ENCODE measurements around the gene PKNOX2. TPM values are rescaled to one million over a fixed set of nuclear protein-coding genes. Genes with fewer than 3 reads are reported as not detected.

The PKNOX2 gene
- total and polyA plus RNA-seq, 4 donors, result 3.1 to 10.6 (median 7.9) TPM

DNA sequence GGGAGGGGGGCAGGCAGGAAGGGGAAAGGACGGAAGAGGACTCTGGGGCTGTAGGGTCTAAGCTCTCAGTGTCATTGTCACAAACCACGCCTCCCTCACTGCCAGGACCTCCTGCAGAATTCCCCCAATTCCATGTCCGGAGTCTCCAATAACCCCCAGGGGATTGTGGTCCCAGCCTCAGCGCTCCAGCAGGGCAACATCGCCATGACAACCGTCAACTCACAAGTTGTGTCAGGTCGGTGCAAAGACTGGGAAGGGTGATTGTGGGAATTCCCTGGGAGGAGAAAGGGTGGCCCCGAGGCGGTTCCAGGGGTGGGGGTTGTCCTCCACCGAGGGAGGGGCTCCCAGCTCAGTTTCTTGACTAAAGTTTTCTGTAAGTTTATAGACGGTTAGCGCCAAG is 245.5 kb downstream of the PKNOX2 start:
- TF ChIP-seq, protein P1, sequence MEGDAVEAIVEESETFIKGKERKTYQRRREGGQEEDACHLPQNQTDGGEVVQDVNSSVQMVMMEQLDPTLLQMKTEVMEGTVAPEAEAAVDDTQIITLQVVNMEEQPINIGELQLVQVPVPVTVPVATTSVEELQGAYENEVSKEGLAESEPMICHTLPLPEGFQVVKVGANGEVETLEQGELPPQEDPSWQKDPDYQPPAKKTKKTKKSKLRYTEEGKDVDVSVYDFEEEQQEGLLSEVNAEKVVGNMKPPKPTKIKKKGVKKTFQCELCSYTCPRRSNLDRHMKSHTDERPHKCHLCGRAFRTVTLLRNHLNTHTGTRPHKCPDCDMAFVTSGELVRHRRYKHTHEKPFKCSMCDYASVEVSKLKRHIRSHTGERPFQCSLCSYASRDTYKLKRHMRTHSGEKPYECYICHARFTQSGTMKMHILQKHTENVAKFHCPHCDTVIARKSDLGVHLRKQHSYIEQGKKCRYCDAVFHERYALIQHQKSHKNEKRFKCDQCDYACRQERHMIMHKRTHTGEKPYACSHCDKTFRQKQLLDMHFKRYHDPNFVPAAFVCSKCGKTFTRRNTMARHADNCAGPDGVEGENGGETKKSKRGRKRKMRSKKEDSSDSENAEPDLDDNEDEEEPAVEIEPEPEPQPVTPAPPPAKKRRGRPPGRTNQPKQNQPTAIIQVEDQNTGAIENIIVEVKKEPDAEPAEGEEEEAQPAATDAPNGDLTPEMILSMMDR (IDR thresholded peaks at IDR 0.05; ENCODE audit: control extremely low read depth, extremely low read depth), result no peak
- ATAC-seq (ENCODE audit: insufficient read depth, low FRiP score) (no peak), DNase-seq (peak; percentile 43 to 60 (median 55))
- H3K9ac ChIP-seq (ENCODE audit: insufficient read depth in 1 of 2, low read length in 2 of 2), result no peak overlapping the region
- WGBS, 2 donors, result 41 to 42% methylated on average over 12 of the region's 12 CpGs
- H3K4me3 ChIP-seq, result no peak overlapping the region
- H3K36me3 ChIP-seq (ENCODE audit: control insufficient read depth in 4 of 4, insufficient read depth in 4 of 4, low read length in 4 of 4), result peaks cover 0 to 8% (median 2%) of the 10 kb centered on the region in 4 donors
- H3K4me1 ChIP-seq (ENCODE audit: control insufficient read depth in 5 of 5, insufficient read depth in 5 of 5, low read length in 5 of 5), result no peaks in the 10 kb centered on the region
- H3K27me3 ChIP-seq (ENCODE audit: control insufficient read depth in 3 of 3, insufficient read depth in 3 of 3, low read length in 2 of 3), result no peaks in the 10 kb centered on the region
- H3K27ac ChIP-seq (ENCODE audit: low read depth in 1 of 2, low read length in 1 of 2), result no peak overlapping the region
- peaks cover 0 to 2% (median 0%) of the 10 kb centered on the region in 4 donors for H3K9me3 ChIP-seq (ENCODE audit: control insufficient read depth in 4 of 4, insufficient read depth in 3 of 4, low read length in 3 of 4)

DNA sequence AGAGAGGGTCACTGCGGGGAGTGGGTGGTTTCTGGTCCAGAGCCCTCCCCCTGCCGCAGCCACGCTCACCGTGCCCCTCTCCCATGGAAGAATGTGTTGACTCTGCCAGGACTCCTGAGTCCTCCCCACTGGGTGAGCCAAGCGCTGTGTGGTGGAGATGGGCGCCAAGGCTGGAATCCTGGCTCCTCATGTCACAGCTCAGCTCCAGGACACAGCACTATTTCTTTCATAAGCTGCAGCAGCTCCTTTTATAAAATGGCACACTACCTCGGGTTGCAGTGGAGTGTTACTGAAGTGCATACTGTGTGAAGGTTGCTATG is 247.6 kb downstream of the PKNOX2 start:
- peaks cover 0 to 8% (median 3%) of the 10 kb centered on the region in 4 donors for H3K36me3 ChIP-seq (ENCODE audit: control insufficient read depth in 4 of 4, insufficient read depth in 4 of 4, low read length in 4 of 4)
- no peak for DNase-seq
- TF ChIP-seq, protein P1 (IDR thresholded peaks at IDR 0.05; ENCODE audit: control extremely low read depth, extremely low read depth), result no peak
- ATAC-seq (ENCODE audit: insufficient read depth, low FRiP score), result no peak
- H3K4me1 ChIP-seq (ENCODE audit: control insufficient read depth in 5 of 5, insufficient read depth in 5 of 5, low read length in 5 of 5), result no peaks in the 10 kb centered on the region
- peaks cover 0 to 2% (median 0%) of the 10 kb centered on the region in 4 donors for H3K9me3 ChIP-seq (ENCODE audit: control insufficient read depth in 4 of 4, insufficient read depth in 3 of 4, low read length in 3 of 4)
- WGBS, 2 donors, result 69 to 81% methylated on average over 7 of the region's 7 CpGs
- no peaks in the 10 kb centered on the region for H3K27me3 ChIP-seq (ENCODE audit: control insufficient read depth in 3 of 3, insufficient read depth in 3 of 3, low read length in 2 of 3)
- H3K9ac ChIP-seq (ENCODE audit: insufficient read depth in 1 of 2, low read length in 2 of 2), result no peak overlapping the region
- no peak overlapping the region for H3K4me3 ChIP-seq
- no peak overlapping the region for H3K27ac ChIP-seq (ENCODE audit: low read depth in 1 of 2, low read length in 1 of 2)

DNA sequence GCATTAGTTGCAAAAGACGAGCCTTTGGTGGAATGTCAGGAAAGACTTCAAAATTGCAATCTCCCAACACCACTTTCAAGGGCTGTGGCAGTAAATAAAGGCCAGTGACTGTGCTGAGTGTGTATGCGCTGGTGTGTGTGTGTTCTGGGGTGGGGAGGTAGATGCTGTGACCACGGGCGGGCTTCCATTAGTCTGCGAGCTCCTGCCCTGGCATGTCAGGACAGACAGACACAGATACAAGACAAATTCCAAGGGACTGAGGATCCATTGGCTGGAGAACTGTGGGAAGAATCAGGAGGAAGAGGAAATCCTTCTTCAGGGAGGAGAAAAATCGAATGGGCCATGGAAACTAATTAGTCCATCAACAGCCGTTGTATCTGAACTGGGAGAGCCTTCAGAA is 248.0 kb downstream of the PKNOX2 start:
- H3K4me1 ChIP-seq (ENCODE audit: control insufficient read depth in 5 of 5, insufficient read depth in 5 of 5, low read length in 5 of 5), result no peaks in the 10 kb centered on the region
- WGBS, 2 donors, result 74 to 87% methylated on average over 7 of the region's 7 CpGs
- ATAC-seq (ENCODE audit: insufficient read depth, low FRiP score), result no peak
- peaks cover 0 to 2% (median 0%) of the 10 kb centered on the region in 4 donors for H3K9me3 ChIP-seq (ENCODE audit: control insufficient read depth in 4 of 4, insufficient read depth in 3 of 4, low read length in 3 of 4)
- H3K36me3 ChIP-seq (ENCODE audit: control insufficient read depth in 4 of 4, insufficient read depth in 4 of 4, low read length in 4 of 4), result peaks cover 0 to 8% (median 3%) of the 10 kb centered on the region in 4 donors
- no peak overlapping the region for H3K27ac ChIP-seq (ENCODE audit: low read depth in 1 of 2, low read length in 1 of 2)
- TF ChIP-seq, protein P1 (IDR thresholded peaks at IDR 0.05; ENCODE audit: control extremely low read depth, extremely low read depth), result no peak
- no peaks in the 10 kb centered on the region for H3K27me3 ChIP-seq (ENCODE audit: control insufficient read depth in 3 of 3, insufficient read depth in 3 of 3, low read length in 2 of 3)
- DNase-seq, result no peak
- no peak overlapping the region for H3K9ac ChIP-seq (ENCODE audit: insufficient read depth in 1 of 2, low read length in 2 of 2)
- H3K4me3 ChIP-seq, result no peak overlapping the region

DNA sequence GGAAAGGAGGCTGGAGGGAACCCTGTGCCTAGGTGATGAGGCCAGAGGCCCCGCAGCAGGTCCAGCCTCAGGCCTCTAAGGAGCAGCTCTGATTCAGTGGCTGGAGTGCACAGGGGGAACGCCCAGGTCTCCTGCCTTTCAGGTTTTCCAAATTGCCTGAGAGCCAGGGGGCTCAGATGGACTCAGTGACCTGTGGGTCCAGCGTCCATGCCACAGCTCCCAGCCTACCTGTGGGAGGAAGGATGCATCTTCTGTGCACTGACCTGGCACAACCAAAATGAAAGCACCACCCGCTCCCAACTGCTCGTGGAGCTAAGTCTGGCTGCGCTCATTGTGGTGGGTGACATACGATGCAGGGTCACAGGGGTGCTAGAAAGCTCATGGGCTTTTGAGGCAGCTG is 248.7 kb downstream of the PKNOX2 start:
- Histone ChIP-seq H3K4me3 (no peak overlapping the region), H3K27me3 (ENCODE audit: control insufficient read depth in 3 of 3, insufficient read depth in 3 of 3, low read length in 2 of 3) (no peaks in the 10 kb centered on the region), H3K4me1 (ENCODE audit: control insufficient read depth in 5 of 5, insufficient read depth in 5 of 5, low read length in 5 of 5) (no peaks in the 10 kb centered on the region), H3K27ac (ENCODE audit: low read depth in 1 of 2, low read length in 1 of 2) (no peak overlapping the region), H3K36me3 (ENCODE audit: control insufficient read depth in 4 of 4, insufficient read depth in 4 of 4, low read length in 4 of 4) (peaks cover 0 to 8% (median 1%) of the 10 kb centered on the region in 4 donors), H3K9me3 (ENCODE audit: control insufficient read depth in 4 of 4, insufficient read depth in 3 of 4, low read length in 3 of 4) (peaks cover 0 to 2% (median 0%) of the 10 kb centered on the region in 4 donors), H3K9ac (ENCODE audit: insufficient read depth in 1 of 2, low read length in 2 of 2) (no peak overlapping the region)
- no peak for DNase-seq
- WGBS, 2 donors, result 86 to 96% methylated on average over 7 of the region's 7 CpGs
- TF ChIP-seq, protein P1 (IDR thresholded peaks at IDR 0.05; ENCODE audit: control extremely low read depth, extremely low read depth), result no peak
- ATAC-seq (ENCODE audit: insufficient read depth, low FRiP score), result no peak

All from lung (tissue), 12 donors.